BE2C (cell line): ENCODE measurements around the gene RALGAPA2.

Source experiments
- DNase-seq: peaks from one replicate; pipeline ENCODE4 v3.0.0-alpha.2; 2020
- H3K27me3 ChIP-seq: fragments of 250-450 bp; sonication (Bioruptor Pico); 2 replicates; pipeline ENCODE4 v1.5.1; 2020; ENCODE audit warnings: mild to moderate bottlenecking
- H3K36me3 ChIP-seq: fragments of 250-450 bp; sonication (Bioruptor Pico); 2 replicates; pipeline ENCODE4 v1.5.1; 2020; ENCODE audit warnings: mild to moderate bottlenecking
- H3K4me1 ChIP-seq: fragments of 250-450 bp; sonication (Bioruptor Pico); 2 replicates; pipeline ENCODE4 v1.5.1; 2020
- H3K4me3 ChIP-seq: 2 replicates; pipeline ENCODE4 v1.5.1; 2011; ENCODE audit warnings: low read depth, low read length
- H3K9me3 ChIP-seq: fragments of 250-450 bp; sonication (Bioruptor Pico); 2 replicates; pipeline ENCODE4 v1.5.1; 2020
- TF ChIP-seq, protein P1 (sequence below): IDR thresholded peaks from 2 replicates; pipeline ENCODE4 v1.5.1; 2012; ENCODE audit warnings: mild to moderate bottlenecking, low read depth, low read length

The RALGAPA2 gene

DNA sequence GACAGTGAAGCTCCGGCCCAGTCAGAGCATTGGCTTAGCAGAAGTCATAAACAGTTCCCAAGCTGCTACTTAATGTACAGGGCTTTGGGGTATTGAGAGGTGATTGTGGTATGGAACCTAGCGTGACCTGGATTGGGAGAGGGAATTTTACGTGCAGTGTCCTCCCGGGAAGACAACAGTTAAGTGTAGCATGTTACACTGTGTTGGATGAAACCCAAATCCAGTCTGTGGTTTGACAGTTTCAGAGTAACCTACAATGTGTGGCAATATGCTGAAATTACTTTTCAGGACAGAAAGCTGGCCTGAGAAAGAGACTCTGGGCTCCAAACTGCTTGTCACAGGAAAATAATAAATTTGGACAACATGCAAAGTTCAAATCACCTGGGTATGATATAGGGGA is 28.1 kb upstream of the RALGAPA2 start:
- H3K27me3 ChIP-seq: peaks cover 11% of the 10 kb centered on the region
- TF ChIP-seq, protein P1, sequence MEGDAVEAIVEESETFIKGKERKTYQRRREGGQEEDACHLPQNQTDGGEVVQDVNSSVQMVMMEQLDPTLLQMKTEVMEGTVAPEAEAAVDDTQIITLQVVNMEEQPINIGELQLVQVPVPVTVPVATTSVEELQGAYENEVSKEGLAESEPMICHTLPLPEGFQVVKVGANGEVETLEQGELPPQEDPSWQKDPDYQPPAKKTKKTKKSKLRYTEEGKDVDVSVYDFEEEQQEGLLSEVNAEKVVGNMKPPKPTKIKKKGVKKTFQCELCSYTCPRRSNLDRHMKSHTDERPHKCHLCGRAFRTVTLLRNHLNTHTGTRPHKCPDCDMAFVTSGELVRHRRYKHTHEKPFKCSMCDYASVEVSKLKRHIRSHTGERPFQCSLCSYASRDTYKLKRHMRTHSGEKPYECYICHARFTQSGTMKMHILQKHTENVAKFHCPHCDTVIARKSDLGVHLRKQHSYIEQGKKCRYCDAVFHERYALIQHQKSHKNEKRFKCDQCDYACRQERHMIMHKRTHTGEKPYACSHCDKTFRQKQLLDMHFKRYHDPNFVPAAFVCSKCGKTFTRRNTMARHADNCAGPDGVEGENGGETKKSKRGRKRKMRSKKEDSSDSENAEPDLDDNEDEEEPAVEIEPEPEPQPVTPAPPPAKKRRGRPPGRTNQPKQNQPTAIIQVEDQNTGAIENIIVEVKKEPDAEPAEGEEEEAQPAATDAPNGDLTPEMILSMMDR: no peak

DNA sequence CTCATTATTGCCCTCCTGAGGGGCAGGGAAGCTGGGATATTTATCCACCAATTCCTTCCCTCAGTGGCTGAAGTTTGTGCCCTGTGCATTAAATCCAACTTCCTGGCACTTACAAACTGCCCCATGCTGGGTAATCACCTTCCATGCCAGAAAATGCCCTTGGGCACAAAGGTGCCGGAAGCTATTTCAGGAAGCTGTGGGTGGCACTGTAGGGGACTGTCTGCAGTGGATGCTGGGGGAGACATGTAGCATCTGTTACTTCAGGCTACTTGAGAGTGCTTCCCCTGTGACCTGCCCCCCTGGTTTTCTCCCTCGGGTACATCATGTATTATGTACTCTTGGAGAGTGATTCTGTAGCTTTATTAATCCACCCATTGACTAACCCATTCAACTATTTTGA is 24.7 kb upstream of the RALGAPA2 start:
- Histone ChIP-seq H3K9me3 (no peaks in the 10 kb centered on the region), H3K4me3 (no peak overlapping the region), H3K27me3 (peaks cover 21% of the 10 kb centered on the region), H3K36me3 (no peaks in the 10 kb centered on the region), H3K4me1 (no peaks in the 10 kb centered on the region)
- no peak for DNase-seq
- TF ChIP-seq, protein P1: no peak

More for the DNA sequence above, 28.1 kb upstream of the RALGAPA2 start:
- no peaks in the 10 kb centered on the region for H3K36me3 ChIP-seq
- H3K9me3 ChIP-seq: no peaks in the 10 kb centered on the region
- DNase-seq: no peak
- H3K4me1 ChIP-seq: no peaks in the 10 kb centered on the region
- no peak overlapping the region for H3K4me3 ChIP-seq

- H3K27me3 ChIP-seq: peaks cover 30% of the 10 kb centered on the region
- DNase-seq: no peak
- no peaks in the 10 kb centered on the region for H3K9me3 ChIP-seq
- H3K36me3 ChIP-seq: no peaks in the 10 kb centered on the region
- H3K4me3 ChIP-seq: no peak overlapping the region
- TF ChIP-seq, protein P1: no peak
- H3K4me1 ChIP-seq: no peaks in the 10 kb centered on the region
Observed at GRCh38 chr20:20736303-20736702, 23.9 kb upstream of the RALGAPA2 start.

- Histone ChIP-seq H3K27me3 (peaks cover 34% of the 10 kb centered on the region), H3K4me1 (no peaks in the 10 kb centered on the region), H3K9me3 (no peaks in the 10 kb centered on the region), H3K4me3 (no peak overlapping the region), H3K36me3 (no peaks in the 10 kb centered on the region)
- TF ChIP-seq, protein P1: no peak
- DNase-seq: no peak
Observed at GRCh38 chr20:20734475-20734948, 22.1 kb upstream of the RALGAPA2 start.

GRCh38 chr20:20733943-20734342 is 21.5 kb upstream of the RALGAPA2 start:
- DNase-seq: no peak
- Histone ChIP-seq H3K4me1 (no peaks in the 10 kb centered on the region), H3K27me3 (peaks cover 34% of the 10 kb centered on the region), H3K36me3 (no peaks in the 10 kb centered on the region), H3K9me3 (no peaks in the 10 kb centered on the region), H3K4me3 (no peak overlapping the region)
- TF ChIP-seq, protein P1: no peak

- no peak for DNase-seq
- TF ChIP-seq, protein P1: no peak
- H3K36me3 ChIP-seq: no peaks in the 10 kb centered on the region
- H3K4me1 ChIP-seq: no peaks in the 10 kb centered on the region
- H3K4me3 ChIP-seq: no peak overlapping the region
- H3K9me3 ChIP-seq: no peaks in the 10 kb centered on the region
- peaks cover 34% of the 10 kb centered on the region for H3K27me3 ChIP-seq
Observed at GRCh38 chr20:20732641-20733040, 20.2 kb upstream of the RALGAPA2 start.
